ENCODE data around the gene CCT8. TPM values are rescaled to one million over a fixed set of nuclear protein-coding genes. Genes with fewer than 3 reads are reported as not detected.

Gene CCT8
- total and polyA plus RNA-seq, 10 of the 15 experiments (the other 5 are each of a cell fraction or from before 2014, with no cell fraction given): 321 to 696 (median 471) TPM

GRCh38 chr21:29007810-29008209 lies 65.6 kb downstream of the CCT8 start:
- intact Hi-C loops (cut with micrococcal nuclease; ENCODE audit: unreplicated experiment) (no loop called here), in situ Hi-C loops (cut with MboI) (no loop called here)
- whole genome bisulfite sequencing (ENCODE audit: insufficient coverage, insufficient replicate concordance, low lambda C conversion rate, missing lambda C conversion rate): 88% methylated on average over 3 of the region's 3 CpGs
- DNase-seq (ENCODE audit: low read depth, low spot score) (no peak), FAIRE-seq (no peak), ATAC-seq (no peak)
- H3K36me3 ChIP-seq (ENCODE audit: control insufficient read depth in 2 of 2, insufficient read depth in 2 of 2, low read length in 1 of 2): peaks cover 0 to 9% of the 10 kb centered on the region in 2 experiments; a peak in 1 of 4 replicates
- SMC1A ChIA-PET (ENCODE audit: uncharacterized antibody, unreplicated experiment): interaction anchor here (1.4 to 2.7 kb wide), 2 partner anchors 10 to 15 kb away, joined by 3 to 14 read pairs; no protein-coding TSS in a partner anchor
- no TSS peak for BruUV-seq (replicated peaks)
- no peak overlapping the region for H2AFZ ChIP-seq (ENCODE audit: control insufficient read depth, low read depth, low read length)
- no peaks in the 10 kb centered on the region for H3K27me3 ChIP-seq (replicated peaks in 1 of 2; ENCODE audit: control insufficient read depth in 2 of 2, insufficient read depth in 2 of 2, low read length in 1 of 2)
- no peaks in the 10 kb centered on the region for H3K9me3 ChIP-seq (replicated peaks; ENCODE audit: control insufficient read depth, insufficient read depth, low read length)
- CTCF ChIA-PET: no interaction called here
- no peaks in the 10 kb centered on the region for H4K20me1 ChIP-seq (ENCODE audit: control insufficient read depth, insufficient read depth)
- POLR2A ChIA-PET: interaction anchor here (1.3 kb wide), 1 partner anchor 11 kb away, joined by 4 read pairs; no protein-coding TSS in a partner anchor
- RAD21 ChIA-PET (ENCODE audit: unreplicated experiment): interaction anchor here (2.2 kb wide), 1 partner anchor 11 kb away, joined by 5 read pairs; the partner anchor contains the start of gene RWDD2B
- TF ChIP-seq USF2 (IDR thresholded peaks at IDR 0.05; ENCODE audit: borderline replicate concordance, low read depth, low read length) (no peak), NR2F1 (conservative IDR thresholded peaks at IDR 0.05) (no peak), ZSCAN29 (IDR thresholded peaks at IDR 0.05) (no peak), ATF2 (IDR thresholded peaks at IDR 0.05; ENCODE audit: low read length) (no peak), ESRRA (IDR thresholded peaks at IDR 0.05; ENCODE audit: low read length) (no peak)
- H3K9ac ChIP-seq (ENCODE audit: control insufficient read depth, insufficient read depth, low read length): no peak overlapping the region
- no peak overlapping the region for H3K27ac ChIP-seq (ENCODE audit: control insufficient read depth, insufficient read depth)
- no peak overlapping the region for H3K4me3 ChIP-seq
- no peaks in the 10 kb centered on the region for H3K4me1 ChIP-seq (ENCODE audit: control insufficient read depth, insufficient read depth, low read length)
- peaks cover 6% of the 10 kb centered on the region for H3K79me2 ChIP-seq (ENCODE audit: control insufficient read depth, insufficient read depth, low read length)
- H3K4me2 ChIP-seq (ENCODE audit: control insufficient read depth, insufficient read depth): no peak overlapping the region
